GM23338 (cell line): ENCODE data around the gene STPG2. TPM values are rescaled to one million over a fixed set of nuclear protein-coding genes. Genes with fewer than 3 reads are reported as not detected.

Experiments used
- ATAC-seq: fragments of 200-7000 bp; cut with Tn5 transposase; 3 replicates; pipeline ENCODE4 v1.9.1; 2020
- DNase-seq: peaks from one replicate; pipeline ENCODE4 v3.0.0-alpha.2; 2015; ENCODE audit warnings: low spot score
- H2AFZ ChIP-seq: fragments of 200-600 bp; sonication (generic); 2 replicates; pipeline ENCODE4 v1.8.0; 2016; ENCODE audit warnings: antibody characterized with exemption, mild to moderate bottlenecking, moderate library complexity
- H3F3A ChIP-seq: fragments of 200-600 bp; sonication (generic); replicated peaks from 2 replicates; pipeline ENCODE4 v1.8.0; 2017; ENCODE audit warnings: antibody characterized with exemption, mixed run types, low read depth
- H3K27ac ChIP-seq: fragments of 200-600 bp; sonication (generic); 2 replicates; pipeline ENCODE4 v1.6.1; 2016; ENCODE audit warnings: low read depth
- H3K27me3 ChIP-seq: fragments of 200-600 bp; sonication (generic); 2 replicates; pipeline ENCODE4 v1.8.0; 2016; ENCODE audit warnings: mild to moderate bottlenecking, mixed run types, moderate library complexity; ENCODE audit not compliant: insufficient read depth
- H3K36me3 ChIP-seq: fragments of 200-600 bp; sonication (generic); 2 replicates; pipeline ENCODE4 v1.8.0; 2016; ENCODE audit warnings: mild to moderate bottlenecking; ENCODE audit not compliant: insufficient read depth
- H3K4me1 ChIP-seq: fragments of 200-600 bp; sonication (generic); 2 replicates; pipeline ENCODE4 v1.8.0; 2016; ENCODE audit warnings: mild to moderate bottlenecking, moderate library complexity; ENCODE audit not compliant: insufficient read depth
- H3K4me2 ChIP-seq: fragments of 200-600 bp; sonication (generic); 2 replicates; pipeline ENCODE4 v1.7.1; 2017; ENCODE audit warnings: mixed run types
- H3K4me3 ChIP-seq: fragments of 200-600 bp; sonication (generic); 2 replicates; pipeline ENCODE4 v1.6.1; 2016; ENCODE audit warnings: mixed run types
- H3K79me2 ChIP-seq: fragments of 200-600 bp; sonication (generic); replicated peaks from 2 replicates; pipeline ENCODE4 v1.8.0; 2017; ENCODE audit warnings: mild to moderate bottlenecking; ENCODE audit not compliant: insufficient read depth
- H3K9me2 ChIP-seq: fragments of 200-600 bp; sonication (generic); 2 replicates; pipeline ENCODE4 v1.8.0; 2017; ENCODE audit not compliant: insufficient read depth
- H4K20me1 ChIP-seq: fragments of 200-600 bp; sonication (generic); replicated peaks from 2 replicates; pipeline ENCODE4 v1.8.0; 2017; ENCODE audit warnings: mild to moderate bottlenecking; ENCODE audit not compliant: insufficient read depth
- H3K27ac Mint-ChIP-seq: 2 replicates; pipeline ENCODE4 v1.8.0; 2020; ENCODE audit warnings: inconsistent platforms, mild to moderate bottlenecking, moderate library complexity, mixed read lengths
- H3K27me3 Mint-ChIP-seq: 3 replicates; pipeline ENCODE4 v1.8.0; 2022; ENCODE audit warnings: low read depth, mild to moderate bottlenecking, moderate library complexity, mixed read lengths, inconsistent platforms; ENCODE audit not compliant: insufficient read depth, poor library complexity
- H3K36me3 Mint-ChIP-seq: 3 replicates; pipeline ENCODE4 v1.8.0; 2021; ENCODE audit warnings: low read depth, mild to moderate bottlenecking, inconsistent platforms, moderate library complexity, mixed read lengths
- H3K4me1 Mint-ChIP-seq: 3 replicates; pipeline ENCODE4 v1.8.0; 2020; ENCODE audit warnings: mild to moderate bottlenecking, inconsistent platforms, mixed read lengths
- H3K4me3 Mint-ChIP-seq: 3 replicates; pipeline ENCODE4 v1.8.0; 2021; ENCODE audit warnings: moderate library complexity, mild to moderate bottlenecking, inconsistent platforms, mixed read lengths
- H3K9me3 Mint-ChIP-seq: 3 replicates; pipeline ENCODE4 v1.8.0; 2020; ENCODE audit warnings: moderate library complexity, mild to moderate bottlenecking, inconsistent platforms, mixed read lengths
- CREB1 ChIP-seq: fragments of 250-450 bp; sonication (Bioruptor Pico); IDR thresholded peaks from 2 replicates; pipeline ENCODE4 v1.5.0; 2020; ENCODE audit warnings: low read depth, mild to moderate bottlenecking, moderate library complexity
- EZH2 ChIP-seq: fragments of 200-600 bp; sonication (generic); IDR thresholded peaks from one replicate; pipeline ENCODE4 v1.8.0; 2017; ENCODE audit warnings: antibody characterized with exemption, mild to moderate bottlenecking, low read depth; ENCODE audit not compliant: unreplicated experiment
- EZH2phosphoT487 ChIP-seq: fragments of 200-600 bp; sonication (generic); IDR thresholded peaks from one replicate; pipeline ENCODE4 v1.8.1; 2018; ENCODE audit warnings: antibody characterized with exemption; ENCODE audit not compliant: unreplicated experiment
- JUNB ChIP-seq: IDR thresholded peaks from one replicate; pipeline ENCODE4 v1.6.1; 2016; ENCODE audit warnings: antibody characterized with exemption; ENCODE audit not compliant: unreplicated experiment
- POLR2AphosphoS5 ChIP-seq: IDR thresholded peaks from 2 replicates; pipeline ENCODE4 v1.6.1; 2016; ENCODE audit warnings: antibody characterized with exemption, low read depth
- REST ChIP-seq: IDR thresholded peaks from one replicate; pipeline ENCODE4 v1.6.1; 2018; ENCODE audit warnings: antibody characterized with exemption; ENCODE audit not compliant: unreplicated experiment
- STAT1 ChIP-seq: IDR thresholded peaks from one replicate; pipeline ENCODE4 v1.6.1; 2016; ENCODE audit warnings: antibody characterized with exemption; ENCODE audit not compliant: unreplicated experiment
- ZNF114 ChIP-seq: fragments of 250-450 bp; sonication (Bioruptor Pico); IDR thresholded peaks from 2 replicates; pipeline ENCODE4 v1.5.0; 2020; ENCODE audit warnings: mild to moderate bottlenecking, moderate library complexity
- ZNF331 ChIP-seq: fragments of 250-450 bp; sonication (Bioruptor Pico); IDR thresholded peaks from 2 replicates; pipeline ENCODE4 v1.5.0; 2020; ENCODE audit warnings: low read depth, mild to moderate bottlenecking, moderate library complexity
- polyA plus RNA-seq: library from polyadenylated mRNA; unstranded; fragments of >200 nt; fragmentation: Nextera tagmentation; extraction: Ambion mirVana; gene quantifications from 2 replicates; pipeline ENCODE4 v1.2.1, GENCODE V29; 2016
- total RNA-seq: library from RNA; depleted of rRNA; stranded (reverse); fragments of >200 nt; shearing (Covaris generic); gene quantifications from 2 replicates; pipeline ENCODE4 v1.2.3, GENCODE V29; 2014
- TF ChIP-seq, protein P1 (sequence below): IDR thresholded peaks from 2 replicates; pipeline ENCODE4 v1.6.1; 2016; ENCODE audit warnings: antibody characterized with exemption
- TF ChIP-seq, protein P2 (sequence below), 2 experiments: fragments of 200-600 bp in 1 of 2; sonication (generic) in 1 of 2; conservative IDR thresholded peaks; 2 replicates each; pipeline versions ENCODE4 v1.5.1 to v1.6.1; 2016 to 2017; ENCODE audit warnings: antibody characterized with exemption in 2 of 2, low read depth in 2 of 2, mild to moderate bottlenecking in 2 of 2, moderate library complexity in 1 of 2

The STPG2 gene
- total and polyA plus RNA-seq, 2 experiments from 2014 or later = 0.17 to 0.32 TPM

GRCh38 chr4:98110214-98110613 is 33.1 kb downstream of the STPG2 start:
- TF ChIP-seq REST (no peak), EZH2 (no peak), POLR2AphosphoS5 (no peak)
- TF ChIP-seq, protein P1, sequence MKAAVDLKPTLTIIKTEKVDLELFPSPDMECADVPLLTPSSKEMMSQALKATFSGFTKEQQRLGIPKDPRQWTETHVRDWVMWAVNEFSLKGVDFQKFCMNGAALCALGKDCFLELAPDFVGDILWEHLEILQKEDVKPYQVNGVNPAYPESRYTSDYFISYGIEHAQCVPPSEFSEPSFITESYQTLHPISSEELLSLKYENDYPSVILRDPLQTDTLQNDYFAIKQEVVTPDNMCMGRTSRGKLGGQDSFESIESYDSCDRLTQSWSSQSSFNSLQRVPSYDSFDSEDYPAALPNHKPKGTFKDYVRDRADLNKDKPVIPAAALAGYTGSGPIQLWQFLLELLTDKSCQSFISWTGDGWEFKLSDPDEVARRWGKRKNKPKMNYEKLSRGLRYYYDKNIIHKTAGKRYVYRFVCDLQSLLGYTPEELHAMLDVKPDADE = no peak

DNA sequence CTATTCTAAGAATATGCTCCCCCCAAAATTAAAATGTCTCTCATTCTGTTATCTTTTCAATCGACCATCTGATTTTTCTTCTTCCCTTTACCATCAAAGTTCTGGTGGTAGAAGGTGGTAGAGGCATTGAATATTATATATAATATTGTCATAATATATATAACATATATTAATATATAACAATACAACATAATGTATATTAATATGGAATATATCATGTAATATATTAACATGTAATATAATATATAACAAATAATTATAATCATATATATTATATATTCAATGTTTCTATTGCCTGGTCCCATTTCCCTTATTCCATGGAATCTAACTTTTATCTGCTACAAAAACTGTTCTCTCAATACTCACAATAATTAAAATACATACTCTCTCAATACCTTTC is 40.6 kb downstream of the STPG2 start:
- H3K4me1 Mint-ChIP-seq = peaks cover 3% of the 10 kb centered on the region; the same call in 2 of the 3 replicates
- H3K36me3 Mint-ChIP-seq = no peaks in the 10 kb centered on the region

More at GRCh38 chr4:98110214-98110613, 33.1 kb downstream of the STPG2 start:
- Histone ChIP-seq H3K4me2 (no peak overlapping the region), H3K27me3 (no peaks in the 10 kb centered on the region), H4K20me1 (no peaks in the 10 kb centered on the region), H3K4me3 (no peak overlapping the region), H3F3A (no peaks in the 10 kb centered on the region), H3K79me2 (no peaks in the 10 kb centered on the region), H2AFZ (no peak overlapping the region), H3K9me2 (peaks cover 6% of the 10 kb centered on the region; the same call in 1 of the 2 replicates), H3K4me1 (peaks cover 11% of the 10 kb centered on the region), H3K27ac (peak overlapping the region; percentile 81), H3K36me3 (no peaks in the 10 kb centered on the region)
- DNase-seq (no peak), ATAC-seq (no peak)
- H3K36me3 Mint-ChIP-seq = peaks cover 8% of the 10 kb centered on the region
- H3K4me3 Mint-ChIP-seq = no peak overlapping the region
- peaks cover 2% of the 10 kb centered on the region for H3K27me3 Mint-ChIP-seq
- H3K9me3 Mint-ChIP-seq = peaks cover 7% of the 10 kb centered on the region; the same call in 2 of the 3 replicates
- no peak overlapping the region for H3K27ac Mint-ChIP-seq
- peaks cover 33% of the 10 kb centered on the region for H3K4me1 Mint-ChIP-seq

GRCh38 chr4:98101988-98102387 is 41.3 kb downstream of the STPG2 start:
- no peak overlapping the region for H3K4me3 ChIP-seq
- DNase-seq (no peak), ATAC-seq (no peak)
- H3K27ac ChIP-seq = no peak overlapping the region
- H3K27me3 ChIP-seq = no peaks in the 10 kb centered on the region
- H3K79me2 ChIP-seq = no peaks in the 10 kb centered on the region
- H3K9me2 ChIP-seq = no peaks in the 10 kb centered on the region
- H3K36me3 ChIP-seq = no peaks in the 10 kb centered on the region
- Mint-ChIP-seq H3K27me3 (no peaks in the 10 kb centered on the region), H3K4me3 (no peak overlapping the region), H3K27ac (no peak overlapping the region), H3K4me1 (no peaks in the 10 kb centered on the region; the same call in 2 of the 3 replicates), H3K36me3 (no peaks in the 10 kb centered on the region), H3K9me3 (no peaks in the 10 kb centered on the region)
- no peak overlapping the region for H3K4me2 ChIP-seq
- H3K4me1 ChIP-seq = no peaks in the 10 kb centered on the region
- no peaks in the 10 kb centered on the region for H4K20me1 ChIP-seq
- no peaks in the 10 kb centered on the region for H3F3A ChIP-seq
- no peak overlapping the region for H2AFZ ChIP-seq
- TF ChIP-seq JUNB (no peak), EZH2phosphoT487 (no peak), ZNF114 (CRISPR knock-in tag) (no peak), EZH2 (no peak), STAT1 (no peak), POLR2AphosphoS5 (no peak), CREB1 (CRISPR knock-in tag) (no peak)
- TF ChIP-seq, protein P2, sequence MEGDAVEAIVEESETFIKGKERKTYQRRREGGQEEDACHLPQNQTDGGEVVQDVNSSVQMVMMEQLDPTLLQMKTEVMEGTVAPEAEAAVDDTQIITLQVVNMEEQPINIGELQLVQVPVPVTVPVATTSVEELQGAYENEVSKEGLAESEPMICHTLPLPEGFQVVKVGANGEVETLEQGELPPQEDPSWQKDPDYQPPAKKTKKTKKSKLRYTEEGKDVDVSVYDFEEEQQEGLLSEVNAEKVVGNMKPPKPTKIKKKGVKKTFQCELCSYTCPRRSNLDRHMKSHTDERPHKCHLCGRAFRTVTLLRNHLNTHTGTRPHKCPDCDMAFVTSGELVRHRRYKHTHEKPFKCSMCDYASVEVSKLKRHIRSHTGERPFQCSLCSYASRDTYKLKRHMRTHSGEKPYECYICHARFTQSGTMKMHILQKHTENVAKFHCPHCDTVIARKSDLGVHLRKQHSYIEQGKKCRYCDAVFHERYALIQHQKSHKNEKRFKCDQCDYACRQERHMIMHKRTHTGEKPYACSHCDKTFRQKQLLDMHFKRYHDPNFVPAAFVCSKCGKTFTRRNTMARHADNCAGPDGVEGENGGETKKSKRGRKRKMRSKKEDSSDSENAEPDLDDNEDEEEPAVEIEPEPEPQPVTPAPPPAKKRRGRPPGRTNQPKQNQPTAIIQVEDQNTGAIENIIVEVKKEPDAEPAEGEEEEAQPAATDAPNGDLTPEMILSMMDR (conservative IDR thresholded peaks at IDR 0.05; ENCODE audit: low read depth in 2 of 2) = no peak

More for the DNA sequence above, 40.6 kb downstream of the STPG2 start:
- Histone ChIP-seq H4K20me1 (no peaks in the 10 kb centered on the region), H3K4me2 (no peak overlapping the region), H3F3A (no peaks in the 10 kb centered on the region), H3K4me3 (no peak overlapping the region), H3K4me1 (no peaks in the 10 kb centered on the region), H3K9me2 (no peaks in the 10 kb centered on the region), H3K27me3 (no peaks in the 10 kb centered on the region), H2AFZ (no peak overlapping the region), H3K27ac (no peak overlapping the region), H3K36me3 (no peaks in the 10 kb centered on the region), H3K79me2 (no peaks in the 10 kb centered on the region)
- ATAC-seq (no peak), DNase-seq (no peak)
- H3K9me3 Mint-ChIP-seq = no peaks in the 10 kb centered on the region
- no peak overlapping the region for H3K27ac Mint-ChIP-seq
- no peaks in the 10 kb centered on the region for H3K27me3 Mint-ChIP-seq
- no peak for TF ChIP-seq ZNF331 (CRISPR knock-in tag)
- H3K4me3 Mint-ChIP-seq = no peak overlapping the region
